Measurements from ENCODE around the gene P2RY11.

The P2RY11 gene

DNA sequence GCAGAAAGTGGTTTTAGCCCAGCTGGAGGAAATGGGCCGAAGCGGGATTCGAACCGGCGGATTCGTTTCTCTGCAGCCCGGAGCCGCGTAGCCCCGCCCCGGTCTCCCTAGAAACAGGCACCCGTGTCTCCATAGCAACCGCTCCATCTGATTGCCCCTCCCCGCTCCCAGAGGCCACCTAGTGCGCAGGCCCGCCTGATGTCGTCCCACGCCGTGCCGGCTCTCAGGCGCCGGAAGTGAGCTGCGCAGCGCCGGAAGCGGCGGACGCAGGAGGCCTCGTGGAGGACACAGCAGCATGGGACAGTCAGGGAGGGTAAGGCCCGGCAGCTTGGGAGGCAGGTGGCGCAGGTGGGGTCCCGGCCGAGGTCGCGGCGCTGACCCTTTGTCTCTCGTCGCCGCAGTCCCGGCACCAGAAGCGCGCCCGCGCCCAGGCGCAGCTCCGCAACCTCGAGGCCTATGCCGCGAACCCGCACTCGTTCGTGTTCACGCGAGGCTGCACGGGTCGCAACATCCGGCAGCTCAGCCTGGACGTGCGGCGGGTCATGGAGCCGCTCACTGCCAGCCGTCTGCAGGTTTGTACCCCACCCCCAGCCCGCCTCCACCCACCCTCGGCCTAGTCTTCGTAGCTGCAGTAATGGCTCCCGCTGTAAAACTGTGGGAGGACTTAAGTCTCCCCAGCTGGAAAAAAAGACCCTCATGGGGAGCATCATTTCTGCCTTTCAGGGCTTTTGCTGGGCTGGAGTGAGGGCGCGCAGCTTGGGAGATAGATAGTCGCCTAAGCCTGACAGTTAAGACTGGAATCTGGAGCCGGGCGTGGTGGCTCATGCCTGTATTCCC is 5.2 kb upstream of the P2RY11 start, which contains the start of gene PPAN:
Gene PPAN (plus strand): TSS at position 263 of the 837 bp plus-strand sequence. CDS start 33 bp downstream, at position 296.
- Histone ChIP-seq H3K9me3 (ENCODE audit: control insufficient read depth, low read length) (no peaks in the 10 kb centered on the region), H3K27ac (ENCODE audit: insufficient read depth, low read depth, low read length, poor library complexity, severe bottlenecking) (no peak within 1 kb of the TSS), H3K4me3 (ENCODE audit: insufficient read depth, low read depth, low read length) (peak within 1 kb of the TSS; percentile 73), H3K4me1 (ENCODE audit: control insufficient read depth, insufficient read depth, low read length) (peaks cover 5% of the 10 kb centered on the region), H3K36me3 (ENCODE audit: control insufficient read depth, insufficient read depth, low read length) (peaks cover 29% of the 10 kb centered on the region), H3K27me3 (ENCODE audit: control insufficient read depth, insufficient read depth, low read length, poor library complexity, severe bottlenecking) (no peaks in the 10 kb centered on the region)
- WGBS, 2 experiments = 1% methylated on average over 71 of the region's 71 CpGs

DNA sequence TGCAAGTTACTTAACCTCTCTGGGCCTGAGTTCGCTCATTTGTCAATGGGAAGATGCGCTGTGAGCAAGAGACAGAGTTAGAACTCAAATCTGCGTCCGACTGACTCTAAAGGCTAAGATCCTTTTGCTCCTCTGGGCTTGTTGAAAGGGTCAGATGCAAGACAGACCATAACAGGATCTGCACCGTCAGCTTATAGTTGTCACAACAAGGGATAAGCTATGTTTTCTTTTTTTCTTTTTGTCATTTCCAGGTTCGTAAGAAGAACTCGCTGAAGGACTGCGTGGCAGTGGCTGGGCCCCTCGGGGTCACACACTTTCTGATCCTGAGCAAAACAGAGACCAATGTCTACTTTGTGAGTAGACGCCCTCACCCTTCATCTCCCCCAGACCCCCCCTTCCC is 4.2 kb upstream of the P2RY11 start:
- no peaks in the 10 kb centered on the region for H3K27me3 ChIP-seq (ENCODE audit: control insufficient read depth, insufficient read depth, low read length, poor library complexity, severe bottlenecking)
- H3K4me3 ChIP-seq (ENCODE audit: insufficient read depth, low read depth, low read length) = peak overlapping the region; percentile 73
- H3K4me1 ChIP-seq (ENCODE audit: control insufficient read depth, insufficient read depth, low read length) = peaks cover 5% of the 10 kb centered on the region
- peaks cover 29% of the 10 kb centered on the region for H3K36me3 ChIP-seq (ENCODE audit: control insufficient read depth, insufficient read depth, low read length)
- H3K9me3 ChIP-seq (ENCODE audit: control insufficient read depth, low read length) = no peaks in the 10 kb centered on the region
- H3K27ac ChIP-seq (ENCODE audit: insufficient read depth, low read depth, low read length, poor library complexity, severe bottlenecking) = no peak overlapping the region
- 91 to 92% methylated on average over 10 of the region's 10 CpGs for WGBS, 2 experiments

- H3K4me3 ChIP-seq (ENCODE audit: insufficient read depth, low read depth, low read length) = no peak overlapping the region
- H3K36me3 ChIP-seq (ENCODE audit: control insufficient read depth, insufficient read depth, low read length) = peaks cover 29% of the 10 kb centered on the region
- no peaks in the 10 kb centered on the region for H3K9me3 ChIP-seq (ENCODE audit: control insufficient read depth, low read length)
- WGBS, 2 experiments = 95 to 96% methylated on average over 14 of the region's 14 CpGs
- H3K27me3 ChIP-seq (ENCODE audit: control insufficient read depth, insufficient read depth, low read length, poor library complexity, severe bottlenecking) = no peaks in the 10 kb centered on the region
- no peak overlapping the region for H3K27ac ChIP-seq (ENCODE audit: insufficient read depth, low read depth, low read length, poor library complexity, severe bottlenecking)
- peaks cover 5% of the 10 kb centered on the region for H3K4me1 ChIP-seq (ENCODE audit: control insufficient read depth, insufficient read depth, low read length)
These were observed 3.6 kb upstream of the P2RY11 start for GRCh38 chr19:10107817-10108367.

GRCh38 chr19:10109528-10109927 is 2.0 kb upstream of the P2RY11 start:
- 97 to 98% methylated on average over 14 of the region's 14 CpGs for WGBS, 2 experiments
- H3K27ac ChIP-seq (ENCODE audit: insufficient read depth, low read depth, low read length, poor library complexity, severe bottlenecking) = no peak overlapping the region
- H3K4me3 ChIP-seq (ENCODE audit: insufficient read depth, low read depth, low read length) = no peak overlapping the region
- no peaks in the 10 kb centered on the region for H3K9me3 ChIP-seq (ENCODE audit: control insufficient read depth, low read length)
- H3K36me3 ChIP-seq (ENCODE audit: control insufficient read depth, insufficient read depth, low read length) = peaks cover 29% of the 10 kb centered on the region
- no peaks in the 10 kb centered on the region for H3K27me3 ChIP-seq (ENCODE audit: control insufficient read depth, insufficient read depth, low read length, poor library complexity, severe bottlenecking)
- peaks cover 5% of the 10 kb centered on the region for H3K4me1 ChIP-seq (ENCODE audit: control insufficient read depth, insufficient read depth, low read length)

DNA sequence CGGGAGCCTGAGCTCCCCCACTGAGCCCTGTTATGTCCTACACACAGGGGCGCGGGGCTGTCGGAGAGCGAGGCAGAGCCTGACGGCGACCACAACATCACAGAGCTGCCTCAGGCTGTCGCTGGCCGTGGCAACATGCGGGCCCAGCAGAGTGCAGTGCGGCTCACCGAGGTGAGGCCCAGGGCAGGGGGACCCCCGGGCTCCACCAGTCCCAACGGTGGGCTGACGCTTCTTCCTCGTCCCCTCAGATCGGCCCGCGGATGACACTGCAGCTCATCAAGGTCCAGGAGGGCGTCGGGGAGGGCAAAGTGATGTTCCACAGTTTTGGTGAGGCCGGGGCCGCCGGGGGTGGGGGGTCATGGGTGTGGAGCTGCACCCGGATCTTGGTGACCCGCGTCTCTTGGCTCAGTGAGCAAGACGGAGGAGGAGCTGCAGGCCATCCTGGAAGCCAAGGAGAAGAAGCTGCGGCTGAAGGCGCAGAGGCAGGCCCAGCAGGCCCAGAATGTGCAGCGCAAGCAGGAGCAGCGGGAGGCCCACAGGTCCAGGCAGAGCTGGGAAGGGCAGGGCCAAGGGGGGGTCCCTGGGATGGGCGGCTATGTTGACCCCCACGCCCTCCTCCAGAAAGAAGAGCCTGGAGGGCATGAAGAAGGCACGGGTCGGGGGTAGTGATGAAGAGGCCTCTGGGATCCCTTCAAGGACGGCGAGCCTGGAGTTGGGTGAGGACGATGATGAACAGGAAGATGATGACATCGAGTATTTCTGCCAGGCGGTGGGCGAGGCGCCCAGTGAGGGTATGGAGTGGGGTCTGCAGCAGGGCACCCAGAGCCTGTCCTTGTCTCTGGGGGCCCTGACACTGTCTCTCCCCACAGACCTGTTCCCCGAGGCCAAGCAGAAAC is 1.2 kb upstream of the P2RY11 start:
- Histone ChIP-seq H3K4me1 (ENCODE audit: control insufficient read depth, insufficient read depth, low read length) (peaks cover 5% of the 10 kb centered on the region), H3K27ac (ENCODE audit: insufficient read depth, low read depth, low read length, poor library complexity, severe bottlenecking) (no peak overlapping the region), H3K4me3 (ENCODE audit: insufficient read depth, low read depth, low read length) (no peak overlapping the region), H3K9me3 (ENCODE audit: control insufficient read depth, low read length) (no peaks in the 10 kb centered on the region), H3K36me3 (ENCODE audit: control insufficient read depth, insufficient read depth, low read length) (peaks cover 29% of the 10 kb centered on the region), H3K27me3 (ENCODE audit: control insufficient read depth, insufficient read depth, low read length, poor library complexity, severe bottlenecking) (no peaks in the 10 kb centered on the region)
- 96 to 97% methylated on average over 44 of the region's 44 CpGs for WGBS, 2 experiments

DNA sequence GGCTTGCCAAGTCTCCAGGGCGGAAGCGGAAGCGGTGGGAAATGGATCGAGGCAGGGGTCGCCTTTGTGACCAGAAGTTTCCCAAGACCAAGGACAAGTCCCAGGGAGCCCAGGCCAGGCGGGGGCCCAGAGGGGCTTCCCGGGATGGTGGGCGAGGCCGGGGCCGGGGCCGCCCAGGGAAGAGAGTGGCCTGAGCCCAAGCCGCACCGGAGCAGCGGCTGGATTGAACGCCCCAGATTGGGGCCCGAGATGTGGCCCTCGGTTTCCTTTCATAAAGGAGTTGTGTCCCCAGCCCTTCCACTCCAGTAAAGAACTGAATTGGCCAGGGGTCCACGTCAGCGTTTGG is 548 bp upstream of the P2RY11 start:
- Histone ChIP-seq H3K9me3 (ENCODE audit: control insufficient read depth, low read length) (no peaks in the 10 kb centered on the region), H3K27ac (ENCODE audit: insufficient read depth, low read depth, low read length, poor library complexity, severe bottlenecking) (no peak overlapping the region), H3K36me3 (ENCODE audit: control insufficient read depth, insufficient read depth, low read length) (peaks cover 32% of the 10 kb centered on the region), H3K27me3 (ENCODE audit: control insufficient read depth, insufficient read depth, low read length, poor library complexity, severe bottlenecking) (no peaks in the 10 kb centered on the region), H3K4me3 (ENCODE audit: insufficient read depth, low read depth, low read length) (no peak overlapping the region), H3K4me1 (ENCODE audit: control insufficient read depth, insufficient read depth, low read length) (peaks cover 5% of the 10 kb centered on the region)
- WGBS, 2 experiments = 95 to 96% methylated on average over 19 of the region's 19 CpGs

GRCh38 chr19:10112037-10112761 is 706 bp downstream of the P2RY11 start:
- WGBS, 2 experiments = 90% methylated on average over 23 of the region's 23 CpGs
- Histone ChIP-seq H3K36me3 (ENCODE audit: control insufficient read depth, insufficient read depth, low read length) (peaks cover 40% of the 10 kb centered on the region), H3K27ac (ENCODE audit: insufficient read depth, low read depth, low read length, poor library complexity, severe bottlenecking) (no peak overlapping the region), H3K27me3 (ENCODE audit: control insufficient read depth, insufficient read depth, low read length, poor library complexity, severe bottlenecking) (no peaks in the 10 kb centered on the region), H3K9me3 (ENCODE audit: control insufficient read depth, low read length) (no peaks in the 10 kb centered on the region), H3K4me1 (ENCODE audit: control insufficient read depth, insufficient read depth, low read length) (peaks cover 1% of the 10 kb centered on the region), H3K4me3 (ENCODE audit: insufficient read depth, low read depth, low read length) (no peak overlapping the region)

- H3K36me3 ChIP-seq (ENCODE audit: control insufficient read depth, insufficient read depth, low read length) = peaks cover 37% of the 10 kb centered on the region
- WGBS, 2 experiments = 47 to 49% methylated on average over 25 of the region's 25 CpGs
- no peaks in the 10 kb centered on the region for H3K4me1 ChIP-seq (ENCODE audit: control insufficient read depth, insufficient read depth, low read length)
- no peak overlapping the region for H3K4me3 ChIP-seq (ENCODE audit: insufficient read depth, low read depth, low read length)
- no peaks in the 10 kb centered on the region for H3K27me3 ChIP-seq (ENCODE audit: control insufficient read depth, insufficient read depth, low read length, poor library complexity, severe bottlenecking)
- H3K9me3 ChIP-seq (ENCODE audit: control insufficient read depth, low read length) = no peaks in the 10 kb centered on the region
- H3K27ac ChIP-seq (ENCODE audit: insufficient read depth, low read depth, low read length, poor library complexity, severe bottlenecking) = no peak overlapping the region
These were observed 1.6 kb downstream of the P2RY11 start for GRCh38 chr19:10112895-10113591.

DNA sequence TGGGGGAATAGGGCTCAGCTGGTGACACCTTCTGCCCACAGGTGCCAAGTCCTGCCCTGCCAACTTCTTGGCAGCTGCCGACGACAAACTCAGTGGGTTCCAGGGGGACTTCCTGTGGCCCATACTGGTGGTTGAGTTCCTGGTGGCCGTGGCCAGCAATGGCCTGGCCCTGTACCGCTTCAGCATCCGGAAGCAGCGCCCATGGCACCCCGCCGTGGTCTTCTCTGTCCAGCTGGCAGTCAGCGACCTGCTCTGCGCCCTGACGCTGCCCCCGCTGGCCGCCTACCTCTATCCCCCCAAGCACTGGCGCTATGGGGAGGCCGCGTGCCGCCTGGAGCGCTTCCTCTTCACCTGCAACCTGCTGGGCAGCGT is 2.1 kb downstream of the P2RY11 start:
- no peak overlapping the region for H3K4me3 ChIP-seq (ENCODE audit: insufficient read depth, low read depth, low read length)
- H3K4me1 ChIP-seq (ENCODE audit: control insufficient read depth, insufficient read depth, low read length) = peaks cover 3% of the 10 kb centered on the region
- no peaks in the 10 kb centered on the region for H3K9me3 ChIP-seq (ENCODE audit: control insufficient read depth, low read length)
- no peak overlapping the region for H3K27ac ChIP-seq (ENCODE audit: insufficient read depth, low read depth, low read length, poor library complexity, severe bottlenecking)
- H3K36me3 ChIP-seq (ENCODE audit: control insufficient read depth, insufficient read depth, low read length) = peaks cover 32% of the 10 kb centered on the region
- 89 to 91% methylated on average over 19 of the region's 19 CpGs for WGBS, 2 experiments
- H3K27me3 ChIP-seq (ENCODE audit: control insufficient read depth, insufficient read depth, low read length, poor library complexity, severe bottlenecking) = no peaks in the 10 kb centered on the region
